GM23338 (cell line): ENCODE results near the gene PPFIBP1. TPM values are rescaled to one million over a fixed set of nuclear protein-coding genes. Genes with fewer than 3 reads are reported as not detected.

ENCODE experiments used
- ATAC-seq: fragments of 200-7000 bp; cut with Tn5 transposase; 3 replicates; pipeline ENCODE4 v1.9.1; 2020
- DNase-seq: peaks from one replicate; pipeline ENCODE4 v3.0.0-alpha.2; 2015; ENCODE audit warnings: low spot score
- H2AFZ ChIP-seq: fragments of 200-600 bp; sonication (generic); 2 replicates; pipeline ENCODE4 v1.8.0; 2016; ENCODE audit warnings: antibody characterized with exemption, mild to moderate bottlenecking, moderate library complexity
- H3F3A ChIP-seq: fragments of 200-600 bp; sonication (generic); replicated peaks from 2 replicates; pipeline ENCODE4 v1.8.0; 2017; ENCODE audit warnings: antibody characterized with exemption, mixed run types, low read depth
- H3K27ac ChIP-seq: fragments of 200-600 bp; sonication (generic); 2 replicates; pipeline ENCODE4 v1.6.1; 2016; ENCODE audit warnings: low read depth
- H3K27me3 ChIP-seq: fragments of 200-600 bp; sonication (generic); 2 replicates; pipeline ENCODE4 v1.8.0; 2016; ENCODE audit warnings: mild to moderate bottlenecking, mixed run types, moderate library complexity; ENCODE audit not compliant: insufficient read depth
- H3K36me3 ChIP-seq: fragments of 200-600 bp; sonication (generic); 2 replicates; pipeline ENCODE4 v1.8.0; 2016; ENCODE audit warnings: mild to moderate bottlenecking; ENCODE audit not compliant: insufficient read depth
- H3K4me1 ChIP-seq: fragments of 200-600 bp; sonication (generic); 2 replicates; pipeline ENCODE4 v1.8.0; 2016; ENCODE audit warnings: mild to moderate bottlenecking, moderate library complexity; ENCODE audit not compliant: insufficient read depth
- H3K4me2 ChIP-seq: fragments of 200-600 bp; sonication (generic); 2 replicates; pipeline ENCODE4 v1.7.1; 2017; ENCODE audit warnings: mixed run types
- H3K4me3 ChIP-seq: fragments of 200-600 bp; sonication (generic); 2 replicates; pipeline ENCODE4 v1.6.1; 2016; ENCODE audit warnings: mixed run types
- H3K79me2 ChIP-seq: fragments of 200-600 bp; sonication (generic); replicated peaks from 2 replicates; pipeline ENCODE4 v1.8.0; 2017; ENCODE audit warnings: mild to moderate bottlenecking; ENCODE audit not compliant: insufficient read depth
- H3K9me2 ChIP-seq: fragments of 200-600 bp; sonication (generic); 2 replicates; pipeline ENCODE4 v1.8.0; 2017; ENCODE audit not compliant: insufficient read depth
- H4K20me1 ChIP-seq: fragments of 200-600 bp; sonication (generic); replicated peaks from 2 replicates; pipeline ENCODE4 v1.8.0; 2017; ENCODE audit warnings: mild to moderate bottlenecking; ENCODE audit not compliant: insufficient read depth
- H3K27ac Mint-ChIP-seq: 2 replicates; pipeline ENCODE4 v1.8.0; 2020; ENCODE audit warnings: inconsistent platforms, mild to moderate bottlenecking, moderate library complexity, mixed read lengths
- H3K27me3 Mint-ChIP-seq: 3 replicates; pipeline ENCODE4 v1.8.0; 2022; ENCODE audit warnings: low read depth, mild to moderate bottlenecking, moderate library complexity, mixed read lengths, inconsistent platforms; ENCODE audit not compliant: insufficient read depth, poor library complexity
- H3K36me3 Mint-ChIP-seq: 3 replicates; pipeline ENCODE4 v1.8.0; 2021; ENCODE audit warnings: low read depth, mild to moderate bottlenecking, inconsistent platforms, moderate library complexity, mixed read lengths
- H3K4me1 Mint-ChIP-seq: 3 replicates; pipeline ENCODE4 v1.8.0; 2020; ENCODE audit warnings: mild to moderate bottlenecking, inconsistent platforms, mixed read lengths
- H3K4me3 Mint-ChIP-seq: 3 replicates; pipeline ENCODE4 v1.8.0; 2021; ENCODE audit warnings: moderate library complexity, mild to moderate bottlenecking, inconsistent platforms, mixed read lengths
- H3K9me3 Mint-ChIP-seq: 3 replicates; pipeline ENCODE4 v1.8.0; 2020; ENCODE audit warnings: moderate library complexity, mild to moderate bottlenecking, inconsistent platforms, mixed read lengths
- EZH2 ChIP-seq: fragments of 200-600 bp; sonication (generic); IDR thresholded peaks from one replicate; pipeline ENCODE4 v1.8.0; 2017; ENCODE audit warnings: antibody characterized with exemption, mild to moderate bottlenecking, low read depth; ENCODE audit not compliant: unreplicated experiment
- EZH2phosphoT487 ChIP-seq: fragments of 200-600 bp; sonication (generic); IDR thresholded peaks from one replicate; pipeline ENCODE4 v1.8.1; 2018; ENCODE audit warnings: antibody characterized with exemption; ENCODE audit not compliant: unreplicated experiment
- NANOG ChIP-seq: IDR thresholded peaks from 2 replicates; pipeline ENCODE4 v1.6.1; 2016; ENCODE audit warnings: antibody characterized with exemption, borderline replicate concordance
- POLR2AphosphoS5 ChIP-seq: IDR thresholded peaks from 2 replicates; pipeline ENCODE4 v1.6.1; 2016; ENCODE audit warnings: antibody characterized with exemption, low read depth
- STAT1 ChIP-seq: IDR thresholded peaks from one replicate; pipeline ENCODE4 v1.6.1; 2016; ENCODE audit warnings: antibody characterized with exemption; ENCODE audit not compliant: unreplicated experiment
- ZNF331 ChIP-seq: fragments of 250-450 bp; sonication (Bioruptor Pico); IDR thresholded peaks from 2 replicates; pipeline ENCODE4 v1.5.0; 2020; ENCODE audit warnings: low read depth, mild to moderate bottlenecking, moderate library complexity
- ZNF462 ChIP-seq: fragments of 250-450 bp; sonication (Bioruptor Pico); IDR thresholded peaks from 2 replicates; pipeline ENCODE4 v1.5.0; 2020; ENCODE audit warnings: mild to moderate bottlenecking, moderate library complexity
- polyA plus RNA-seq: library from polyadenylated mRNA; unstranded; fragments of >200 nt; fragmentation: Nextera tagmentation; extraction: Ambion mirVana; gene quantifications from 2 replicates; pipeline ENCODE4 v1.2.1, GENCODE V29; 2016
- total RNA-seq: library from RNA; depleted of rRNA; stranded (reverse); fragments of >200 nt; shearing (Covaris generic); gene quantifications from 2 replicates; pipeline ENCODE4 v1.2.3, GENCODE V29; 2014
- TF ChIP-seq, protein P1 (sequence below): IDR thresholded peaks from 2 replicates; pipeline ENCODE4 v1.6.1; 2016; ENCODE audit warnings: antibody characterized with exemption

PPFIBP1 gene
- total and polyA plus RNA-seq, 2 experiments from 2014 or later, result 33.2 to 41.9 TPM

DNA sequence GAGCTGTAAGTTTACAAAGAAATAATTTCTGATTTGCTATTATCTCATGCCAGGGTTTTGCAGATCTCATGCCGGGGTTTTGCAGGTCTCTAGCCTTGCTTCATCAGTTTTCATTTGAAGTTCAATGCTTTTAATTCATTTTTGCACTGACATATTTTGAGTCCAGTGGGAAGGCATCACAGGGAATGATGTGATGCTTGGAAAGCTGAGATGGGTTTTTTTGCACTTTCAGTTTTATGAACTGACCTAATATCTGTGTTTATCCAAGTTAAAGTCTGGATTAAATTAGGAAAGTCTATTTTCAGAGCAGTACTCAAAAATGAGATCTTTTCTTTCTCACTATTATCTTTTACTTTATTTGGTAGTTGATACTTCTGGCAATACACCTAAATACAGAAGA, 148.6 kb downstream of the PPFIBP1 start:
- TF ChIP-seq POLR2AphosphoS5, result no peak
- TF ChIP-seq STAT1, result no peak
- TF ChIP-seq EZH2phosphoT487, result no peak
- TF ChIP-seq, protein P1, sequence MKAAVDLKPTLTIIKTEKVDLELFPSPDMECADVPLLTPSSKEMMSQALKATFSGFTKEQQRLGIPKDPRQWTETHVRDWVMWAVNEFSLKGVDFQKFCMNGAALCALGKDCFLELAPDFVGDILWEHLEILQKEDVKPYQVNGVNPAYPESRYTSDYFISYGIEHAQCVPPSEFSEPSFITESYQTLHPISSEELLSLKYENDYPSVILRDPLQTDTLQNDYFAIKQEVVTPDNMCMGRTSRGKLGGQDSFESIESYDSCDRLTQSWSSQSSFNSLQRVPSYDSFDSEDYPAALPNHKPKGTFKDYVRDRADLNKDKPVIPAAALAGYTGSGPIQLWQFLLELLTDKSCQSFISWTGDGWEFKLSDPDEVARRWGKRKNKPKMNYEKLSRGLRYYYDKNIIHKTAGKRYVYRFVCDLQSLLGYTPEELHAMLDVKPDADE, result no peak
- TF ChIP-seq ZNF331 (CRISPR knock-in tag), result no peak
- no peak for TF ChIP-seq EZH2
- no peak for TF ChIP-seq ZNF462 (CRISPR knock-in tag)
- TF ChIP-seq NANOG, result no peak
- H3K36me3 Mint-ChIP-seq, result peaks cover 2% of the 10 kb centered on the region; the same call in 1 of the 3 replicates
- H3F3A ChIP-seq, result no peaks in the 10 kb centered on the region

More for the DNA sequence above, 148.6 kb downstream of the PPFIBP1 start:
- Histone ChIP-seq H3K27ac (no peak overlapping the region), H3K9me2 (no peaks in the 10 kb centered on the region), H3K27me3 (no peaks in the 10 kb centered on the region), H3K36me3 (no peaks in the 10 kb centered on the region), H3K4me2 (no peak overlapping the region), H4K20me1 (no peaks in the 10 kb centered on the region), H3K4me3 (no peak overlapping the region), H2AFZ (no peak overlapping the region), H3K79me2 (no peaks in the 10 kb centered on the region), H3K4me1 (no peaks in the 10 kb centered on the region)
- no peaks in the 10 kb centered on the region for H3K4me1 Mint-ChIP-seq
- no peaks in the 10 kb centered on the region for H3K9me3 Mint-ChIP-seq
- no peak overlapping the region for H3K27ac Mint-ChIP-seq
- no peak for DNase-seq
- no peak for ATAC-seq
- H3K4me3 Mint-ChIP-seq, result no peak overlapping the region
- H3K27me3 Mint-ChIP-seq, result no peaks in the 10 kb centered on the region
